ENCODE data around the gene ANKZF1.
"Not testable (repeated sequence)": the region's sequence is repeated elsewhere in the genome, so short reads cannot be mapped to it uniquely, and the experiment has no call there.

Gene ANKZF1

DNA sequence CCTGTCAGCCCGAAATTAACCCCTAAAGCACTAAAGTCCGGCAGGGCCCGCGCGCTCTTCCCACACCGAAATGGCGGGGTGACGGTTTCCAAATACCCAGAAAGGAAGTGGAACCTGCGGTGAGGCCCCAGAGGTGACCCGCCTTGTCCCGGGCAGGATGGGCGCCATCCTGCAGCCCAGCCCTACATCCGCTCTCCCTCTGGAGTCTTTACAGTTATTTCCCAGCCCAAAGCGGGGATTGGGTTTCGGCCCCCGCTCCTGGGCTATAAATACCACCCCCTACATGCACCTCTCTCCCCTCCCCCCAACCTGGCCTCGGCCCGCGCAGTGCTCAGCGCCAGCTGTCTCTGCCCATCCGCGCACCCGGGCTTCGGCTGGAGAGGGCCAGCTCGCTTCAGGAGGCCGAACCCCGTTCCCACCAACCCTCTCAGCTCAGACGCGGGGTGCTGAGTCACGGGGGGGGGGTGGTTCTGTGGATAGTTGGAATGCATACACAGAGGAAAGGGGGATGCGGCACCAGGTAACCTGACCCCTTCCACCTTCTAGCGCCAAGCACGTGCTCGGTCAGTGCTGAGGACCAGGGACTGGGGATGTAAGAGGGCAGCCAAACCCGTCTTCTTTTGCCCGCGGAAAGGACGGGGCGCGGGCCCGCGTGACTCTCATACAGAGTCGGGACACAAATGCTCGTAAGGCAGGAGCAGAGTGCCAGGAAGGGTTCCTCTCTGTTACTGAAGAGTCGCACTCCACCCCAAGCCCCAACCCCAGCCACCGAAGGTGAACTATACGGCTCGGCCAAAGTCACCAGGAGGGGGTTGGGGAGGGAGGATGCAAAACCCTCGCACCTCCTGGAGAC, 23.5 kb downstream of the ANKZF1 start, which contains the start of gene TUBA4B:
TUBA4B (plus strand) TSS at position 344 of the 853 bp plus-strand sequence; CDS start at position 509, 165 bp downstream.
- no peak for DNase-seq (ENCODE audit: low read depth in 3 of 3, low spot score in 1 of 3)

DNA sequence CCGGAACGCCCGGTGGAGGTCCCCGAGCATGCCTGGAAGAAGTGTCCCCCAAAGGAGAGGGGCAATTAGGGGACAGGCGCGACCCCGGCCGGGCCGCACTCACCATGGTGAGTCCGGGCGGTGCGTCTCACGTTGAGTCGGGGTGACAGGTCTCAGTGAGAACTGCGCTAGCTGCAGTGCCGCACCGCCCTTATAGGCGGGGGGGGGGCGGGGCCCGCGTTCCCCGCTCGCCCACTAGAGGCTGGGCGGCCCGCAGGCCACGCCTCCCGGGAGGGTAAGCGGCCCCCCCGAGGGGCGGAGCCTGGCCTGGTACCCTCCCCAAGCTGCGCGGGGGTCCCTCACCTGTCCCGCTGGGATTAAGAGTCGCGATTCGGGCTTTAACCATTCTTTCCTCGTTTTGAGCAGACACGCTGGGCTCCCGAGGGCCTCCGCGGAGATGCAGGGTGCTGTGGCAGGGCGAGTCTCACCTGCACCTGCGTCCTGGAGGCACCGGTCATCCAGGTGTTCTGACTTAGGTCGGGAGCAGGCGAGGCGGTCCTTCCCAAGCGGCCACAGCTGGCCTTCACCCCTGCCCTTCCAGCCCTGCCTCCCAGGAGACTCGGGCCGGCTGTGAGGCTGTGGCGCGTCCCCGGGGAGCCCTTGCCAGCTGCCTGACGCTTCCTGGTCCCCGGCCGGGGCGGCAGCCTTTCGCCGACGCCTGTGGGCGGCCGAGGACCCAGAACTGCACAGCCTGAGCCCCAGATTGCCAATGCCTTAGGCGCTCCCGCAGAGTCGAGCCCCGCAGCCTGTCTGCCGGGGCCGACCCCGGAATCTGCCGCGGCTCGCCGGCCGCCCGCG, 24.4 kb downstream of the ANKZF1 start, which contains the start of gene TUBA4A:
TUBA4A (minus strand) TSS at position 166 of the 837 bp plus-strand sequence; CDS start at position 106, 60 bp downstream.
- DNase-seq (ENCODE audit: low read depth in 3 of 3, low spot score in 1 of 3), result peak; percentile 81 to 89 (median 88)

DNA sequence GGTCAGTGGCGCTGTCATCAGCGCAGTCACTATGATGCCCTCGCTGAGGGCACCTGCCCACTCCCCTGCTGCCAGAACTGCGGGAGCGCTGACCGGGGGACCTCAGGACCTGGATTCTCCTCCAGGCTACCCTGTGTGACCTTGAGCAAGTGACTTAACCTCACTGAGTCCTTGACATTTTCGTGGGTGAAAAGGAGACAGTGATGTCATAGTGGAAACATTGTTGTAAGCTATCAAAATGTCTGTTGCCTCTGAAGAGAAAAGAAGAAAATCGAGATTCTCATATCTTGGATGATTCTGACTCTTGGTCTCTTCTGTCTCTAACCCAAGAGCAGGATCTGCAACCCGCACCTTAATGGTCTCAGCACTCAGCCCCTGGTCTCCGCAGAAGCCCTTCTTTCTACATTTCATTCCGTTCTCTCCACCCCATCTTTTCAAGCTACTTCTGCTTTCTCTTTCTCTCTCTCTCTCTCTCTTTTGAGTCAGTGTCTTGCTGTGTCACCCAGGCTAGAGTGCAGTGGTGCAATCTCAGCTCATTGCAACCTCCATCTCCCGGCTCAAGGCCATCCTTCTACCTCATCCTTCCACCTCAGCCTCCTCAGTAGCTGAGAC, 25.1 kb downstream of the ANKZF1 start:
- peak in 2 of 3 donors; percentile 12 to 18 for DNase-seq (ENCODE audit: low read depth in 3 of 3, low spot score in 1 of 3)

DNA sequence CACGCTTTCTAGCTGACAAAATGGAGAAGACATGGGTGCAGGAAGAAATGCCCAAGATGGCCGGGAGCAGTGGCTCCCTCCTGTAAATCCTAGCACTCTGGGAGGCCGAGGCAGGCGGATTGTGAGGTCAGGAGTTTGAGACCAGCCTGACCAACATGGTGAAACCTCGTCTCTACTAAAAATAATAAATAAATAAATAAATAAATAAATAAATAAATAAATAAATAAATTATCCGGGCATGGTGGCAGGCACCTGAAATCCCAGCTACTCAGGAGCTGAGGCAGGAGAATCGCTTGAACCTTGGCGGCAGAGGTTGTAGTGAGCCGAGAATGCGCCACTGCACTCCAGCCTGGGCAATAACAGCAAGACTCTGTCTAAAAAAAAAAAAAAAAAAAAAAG, 29.3 kb downstream of the ANKZF1 start:
- not testable (repeated sequence) for DNase-seq (ENCODE audit: low read depth in 3 of 3, low spot score in 1 of 3)

DNA sequence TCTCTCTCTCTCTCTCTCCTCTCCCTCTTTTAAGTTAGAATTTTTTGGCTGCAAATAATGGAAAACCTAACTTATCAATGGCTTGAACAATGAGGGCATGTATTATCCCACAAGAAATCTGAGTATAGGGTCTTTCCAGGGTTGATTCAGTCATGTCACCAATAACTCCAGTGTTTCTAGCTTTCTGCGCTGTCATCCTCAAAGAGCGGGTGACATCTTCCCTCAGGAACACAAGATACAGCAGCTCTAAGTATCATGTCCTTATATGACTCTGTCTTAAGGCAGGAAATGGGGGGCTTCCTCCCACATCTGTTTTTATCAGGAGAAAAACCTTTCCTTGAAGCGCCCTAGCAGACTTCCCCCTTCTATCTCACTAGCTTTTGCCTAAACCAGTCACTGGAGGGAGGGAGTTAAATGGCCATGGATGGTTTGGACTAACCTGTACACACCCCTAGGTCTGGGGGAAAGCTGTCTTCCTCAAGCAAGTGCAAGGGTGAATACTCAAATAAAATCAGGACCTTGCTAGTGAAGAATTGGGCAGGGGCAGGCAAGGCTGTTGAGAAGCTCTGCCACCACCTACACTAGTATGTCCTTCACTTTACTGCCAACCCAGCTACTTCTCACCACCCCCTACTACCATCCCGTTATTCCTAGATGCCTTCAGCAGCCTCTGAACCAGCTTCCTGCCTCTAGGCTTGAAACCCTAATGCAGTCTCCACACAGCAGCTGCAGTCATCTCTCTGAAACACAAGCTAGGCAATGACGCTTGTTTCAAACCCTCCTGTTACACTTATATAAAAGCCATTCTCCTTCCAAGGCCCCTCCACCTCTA, 31.6 kb downstream of the ANKZF1 start:
- no peak for DNase-seq (ENCODE audit: low read depth in 3 of 3, low spot score in 1 of 3)

DNA sequence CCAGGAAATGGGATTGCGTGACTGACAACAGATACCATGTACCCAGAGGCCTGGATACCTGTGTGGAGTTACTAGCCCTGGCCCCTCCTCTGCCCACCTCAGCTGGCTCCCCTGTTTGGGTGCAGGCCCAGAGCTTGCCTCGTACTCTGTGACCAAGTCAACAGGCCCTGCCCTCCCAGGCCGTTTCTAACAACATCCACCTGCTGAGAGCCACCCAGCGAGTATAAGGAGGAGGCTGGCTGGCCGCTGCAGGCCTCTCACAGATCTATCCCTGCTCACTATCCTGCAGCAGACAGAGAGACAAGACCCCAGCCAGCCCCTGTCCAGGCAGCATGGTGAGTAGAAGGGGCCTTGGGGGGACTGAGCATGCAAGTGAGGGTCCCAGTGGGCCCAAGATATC, 36.6 kb downstream of the ANKZF1 start:
- DNase-seq (ENCODE audit: low read depth in 3 of 3, low spot score in 1 of 3), result no peak

DNA sequence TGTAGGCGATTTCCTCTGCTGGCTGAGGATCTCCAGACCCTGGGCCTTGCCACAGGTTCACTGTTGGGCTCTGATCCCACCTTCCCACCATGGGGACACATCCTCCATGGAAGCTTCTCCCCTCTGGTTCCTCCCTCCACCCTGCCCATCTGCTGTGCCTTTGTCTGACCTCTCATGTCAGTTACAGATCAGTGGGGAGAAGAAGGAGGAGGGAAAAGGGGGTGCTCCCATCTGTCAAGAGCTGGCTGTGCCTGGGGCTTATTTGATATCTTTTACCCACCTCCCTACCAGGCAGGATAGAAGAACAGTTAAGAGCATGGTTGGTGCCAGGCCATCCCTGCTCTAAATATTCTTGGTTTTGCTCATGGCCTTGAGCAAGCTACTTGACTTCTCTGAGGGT, 37.3 kb downstream of the ANKZF1 start:
- DNase-seq (ENCODE audit: low read depth in 3 of 3, low spot score in 1 of 3), result no peak

DNA sequence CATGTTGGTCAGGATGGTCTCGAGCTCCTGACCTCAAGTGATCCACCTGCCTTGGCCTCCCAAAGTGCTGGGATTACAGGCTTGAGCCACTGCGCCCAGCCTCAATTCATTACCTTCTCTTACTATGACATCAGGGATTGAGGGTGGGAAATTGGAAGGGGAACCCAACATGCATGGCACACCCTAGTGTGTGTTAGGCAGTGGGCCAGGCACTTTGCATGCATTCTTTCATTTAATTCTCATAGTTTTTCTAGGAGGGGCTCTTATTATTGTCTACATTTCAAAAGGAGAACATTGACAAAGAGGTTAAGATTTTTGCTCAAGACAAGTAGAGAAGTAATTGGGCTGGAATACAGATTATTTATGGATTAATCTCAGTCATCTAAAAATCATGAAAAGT, 38.7 kb downstream of the ANKZF1 start:
- DNase-seq (ENCODE audit: low read depth in 3 of 3, low spot score in 1 of 3), result no peak

DNA sequence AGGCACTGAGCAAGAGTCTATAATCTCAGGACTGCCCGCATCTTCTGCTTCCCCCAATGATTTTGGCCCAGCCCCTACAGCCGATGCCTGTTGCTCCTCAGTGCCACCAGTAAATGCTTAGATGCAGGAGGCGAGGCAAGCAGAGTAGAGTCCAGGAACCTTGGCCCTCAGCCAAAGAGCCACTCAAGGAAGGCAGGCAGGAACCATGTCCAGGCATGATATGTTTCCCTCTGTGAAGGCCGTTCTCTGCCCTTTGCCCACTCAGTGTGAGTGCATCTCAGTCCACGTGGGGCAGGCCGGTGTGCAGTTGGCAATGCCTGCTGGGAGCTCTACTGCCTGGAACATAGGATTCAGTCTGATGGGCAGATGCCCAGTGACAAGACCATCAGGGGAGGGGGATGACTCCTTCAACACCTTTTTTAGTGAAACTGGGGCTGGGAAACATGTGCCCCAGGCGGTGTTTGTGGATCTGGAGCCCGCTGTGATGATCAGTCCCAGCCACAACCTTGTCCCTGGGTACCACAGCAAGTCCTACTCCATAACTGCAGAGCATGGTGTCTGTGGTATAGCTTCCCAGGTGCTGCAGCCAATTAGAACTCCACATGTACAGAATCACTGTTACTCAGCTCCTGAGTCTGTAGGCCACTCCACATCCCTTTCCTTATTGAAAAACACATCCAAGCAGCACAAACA, 39.9 kb downstream of the ANKZF1 start:
- no peak for DNase-seq (ENCODE audit: low read depth in 3 of 3, low spot score in 1 of 3)

DNA sequence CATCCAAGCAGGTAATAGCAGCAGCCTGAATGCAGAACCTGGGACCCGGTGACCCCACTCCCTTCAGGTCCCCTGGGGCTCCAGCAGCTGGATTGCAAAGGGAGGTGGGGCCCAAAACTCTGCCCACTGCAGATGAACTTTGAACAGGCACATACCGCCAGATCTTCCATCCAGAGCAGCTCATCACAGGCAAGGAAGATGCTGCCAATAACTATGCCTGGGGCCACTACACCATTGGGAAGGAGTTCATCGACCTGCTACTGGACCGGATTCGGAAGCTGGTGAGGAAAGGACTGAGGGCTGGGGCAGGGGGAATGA, 40.4 kb downstream of the ANKZF1 start:
- DNase-seq (ENCODE audit: low read depth in 3 of 3, low spot score in 1 of 3), result no peak

DNA sequence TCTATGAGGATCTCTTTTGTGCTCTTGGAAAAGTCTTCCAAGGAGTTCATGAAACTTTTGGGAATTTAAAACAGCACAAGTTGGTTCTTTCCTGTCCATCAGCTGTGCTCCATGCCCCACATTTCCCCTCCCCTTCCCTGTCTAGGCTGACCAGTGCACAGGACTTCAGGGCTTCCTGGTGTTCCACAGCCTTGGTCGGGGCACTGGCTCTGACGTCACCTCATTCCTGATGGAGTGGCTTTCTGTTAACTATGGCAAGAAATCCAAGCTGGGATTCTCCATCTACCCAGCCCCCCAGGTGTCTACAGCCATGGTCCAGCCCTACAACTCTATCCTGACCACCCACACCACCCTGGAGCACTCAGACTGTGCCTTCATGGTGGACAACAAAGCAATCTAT, 41.4 kb downstream of the ANKZF1 start:
- no peak for DNase-seq (ENCODE audit: low read depth in 3 of 3, low spot score in 1 of 3)

DNA sequence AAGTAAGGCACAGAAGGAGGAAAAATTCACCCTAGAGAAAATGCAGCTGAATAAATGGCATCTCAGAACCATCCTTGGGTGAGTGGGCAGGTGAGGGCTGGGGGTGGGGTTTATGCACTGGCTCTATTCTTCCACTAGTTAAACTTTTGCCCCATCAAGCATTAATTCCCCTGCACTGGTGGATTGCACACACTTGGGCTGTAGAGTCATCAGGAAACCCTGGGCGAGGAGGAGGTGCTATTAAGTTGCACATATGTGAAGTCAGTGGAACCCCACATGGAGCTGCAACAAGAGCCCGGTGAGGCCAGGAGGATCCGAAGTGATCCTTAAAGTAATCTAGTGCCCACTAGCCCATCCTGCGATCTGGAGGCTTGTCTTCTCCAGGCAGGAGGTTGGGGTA, 42.8 kb downstream of the ANKZF1 start:
- no peak for DNase-seq (ENCODE audit: low read depth in 3 of 3, low spot score in 1 of 3)

DNA sequence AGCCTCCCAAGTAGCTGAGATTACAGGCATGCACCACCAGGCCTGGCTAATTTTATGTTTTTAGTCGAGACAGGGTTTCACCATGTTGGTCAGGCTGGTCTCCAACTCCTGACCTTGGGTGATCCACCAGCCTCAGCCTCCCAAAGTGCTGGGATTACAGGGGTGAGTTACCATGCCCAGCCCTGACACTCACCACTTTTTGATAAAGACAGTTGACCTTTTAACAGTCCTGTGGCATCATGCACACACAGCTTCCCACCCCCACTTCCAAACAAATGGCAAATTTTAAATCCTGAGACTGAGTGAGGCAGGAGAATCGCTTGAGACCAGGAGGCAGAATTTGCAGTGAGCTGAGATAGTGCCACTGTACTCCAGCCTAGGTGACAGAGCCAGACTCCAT, 43.4 kb downstream of the ANKZF1 start:
- no peak for DNase-seq (ENCODE audit: low read depth in 3 of 3, low spot score in 1 of 3)

DNA sequence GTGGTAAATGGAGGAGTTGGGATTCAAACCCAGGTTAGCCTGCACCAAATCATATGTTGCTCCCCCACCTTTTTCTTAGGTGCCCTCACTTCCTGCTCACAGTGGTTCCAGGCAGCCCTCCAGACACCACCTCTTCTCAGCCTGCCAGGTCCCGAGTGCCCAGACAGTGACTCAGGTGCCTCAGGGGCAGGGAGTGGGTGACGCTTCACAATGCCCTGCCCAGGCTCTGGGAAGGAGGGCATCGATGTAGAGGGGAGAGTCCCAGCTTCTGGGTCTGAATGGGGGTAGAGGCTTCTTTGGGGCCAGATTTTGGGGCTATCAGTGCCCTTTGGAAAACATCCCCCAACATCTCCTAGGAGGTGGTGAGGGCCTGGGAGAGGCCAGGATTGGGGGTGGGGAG, 44.3 kb downstream of the ANKZF1 start:
- DNase-seq (ENCODE audit: low read depth in 3 of 3, low spot score in 1 of 3), result no peak

DNA sequence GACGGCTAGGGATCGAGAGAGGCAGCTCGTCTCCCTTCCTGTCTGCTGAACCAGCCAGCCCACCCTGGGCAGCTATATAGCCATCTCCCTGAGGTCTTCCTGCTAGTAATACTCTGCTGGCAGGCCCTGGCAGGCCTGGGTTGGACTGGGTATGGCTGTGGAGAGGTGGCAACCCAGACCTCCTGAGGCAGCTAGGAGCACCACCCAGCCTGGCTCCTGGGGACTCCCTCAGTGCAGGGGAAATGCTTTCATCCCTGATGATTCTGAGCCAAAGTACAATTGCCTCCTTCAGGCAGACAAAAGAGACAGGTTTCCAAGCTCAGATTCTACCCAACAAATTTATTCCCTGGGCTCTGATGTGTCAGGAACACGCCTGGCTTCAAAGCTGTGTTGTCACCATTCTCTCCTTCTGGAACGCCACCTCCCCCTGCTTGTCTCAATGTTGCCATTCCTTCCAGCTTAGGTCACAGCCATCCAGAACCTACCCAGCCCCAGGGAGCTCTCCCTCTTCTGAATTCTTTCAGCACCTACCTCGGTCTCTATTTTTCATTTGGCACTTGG, 44.8 kb downstream of the ANKZF1 start:
- DNase-seq (ENCODE audit: low read depth in 3 of 3, low spot score in 1 of 3), result no peak

DNA sequence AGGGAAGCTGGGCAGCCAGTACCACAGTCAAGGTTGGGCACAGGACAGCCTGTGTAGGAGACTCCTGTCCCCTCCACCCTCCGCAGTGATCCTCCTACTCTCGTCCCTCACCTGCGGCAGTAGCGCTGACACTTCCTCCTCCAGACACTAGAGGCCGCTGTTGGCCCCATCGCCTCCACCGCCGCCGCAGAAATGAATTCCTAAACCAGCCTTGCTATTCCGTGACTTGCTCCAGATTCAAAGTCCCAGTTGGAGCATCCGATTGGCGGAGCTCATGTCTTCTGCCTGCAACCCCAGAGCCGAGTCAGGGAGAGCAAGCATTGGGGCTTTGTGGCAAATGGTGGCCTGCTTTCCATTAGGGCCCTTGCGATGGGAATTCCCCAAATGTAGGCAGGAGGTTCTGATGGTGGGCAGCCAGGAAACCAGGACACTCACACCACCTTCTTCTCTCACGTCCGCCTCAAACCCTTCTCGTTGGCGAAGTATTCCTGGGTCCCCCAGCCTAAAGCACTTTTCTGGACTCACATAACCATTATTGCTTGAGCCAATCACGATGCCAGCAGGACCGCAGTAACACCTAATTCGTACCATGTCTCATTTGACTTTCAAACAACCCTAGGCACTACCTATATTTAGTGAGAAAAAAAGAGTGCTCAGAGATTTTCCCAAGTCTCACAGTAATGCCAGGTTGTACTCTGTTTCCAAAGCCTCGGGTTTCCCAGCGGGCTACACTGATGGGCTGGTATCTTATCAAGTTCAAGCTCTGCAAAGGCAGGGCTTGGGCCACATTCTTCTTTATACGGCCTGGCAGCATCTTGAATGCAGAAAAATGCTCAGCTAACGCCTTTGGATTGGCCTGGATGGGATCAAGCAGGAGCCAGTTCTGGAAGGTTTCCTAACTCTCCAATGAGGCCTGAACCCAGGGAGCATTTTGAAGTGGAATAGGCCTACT, 48.4 kb downstream of the ANKZF1 start:
- peak; percentile 29 to 70 (median 58) for DNase-seq (ENCODE audit: low read depth in 3 of 3, low spot score in 1 of 3)

DNA sequence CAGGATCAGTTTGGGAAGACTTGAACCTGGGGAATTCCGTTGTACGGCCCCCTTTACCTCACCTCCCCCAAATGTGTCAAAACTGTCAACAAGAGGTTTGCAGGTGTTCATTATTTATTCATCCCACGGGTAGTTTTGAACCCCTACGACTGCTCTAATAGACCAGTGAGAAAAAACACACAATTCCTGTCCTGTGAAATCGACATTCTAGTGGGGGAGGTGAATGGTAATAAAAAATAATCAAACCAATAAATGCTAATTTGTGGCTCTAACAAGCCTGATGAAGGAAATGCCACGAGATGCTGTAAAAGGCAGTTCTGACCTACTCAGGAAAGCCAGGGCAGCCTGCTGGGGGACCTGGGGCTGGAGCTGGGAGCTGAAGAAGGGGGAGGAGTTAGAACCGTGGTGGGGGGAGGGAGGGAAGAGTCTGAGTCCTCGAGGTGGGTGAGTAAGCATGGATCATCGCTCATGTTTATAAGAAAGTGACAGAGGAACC, 49.1 kb downstream of the ANKZF1 start:
- no peak for DNase-seq (ENCODE audit: low read depth in 3 of 3, low spot score in 1 of 3)

DNA sequence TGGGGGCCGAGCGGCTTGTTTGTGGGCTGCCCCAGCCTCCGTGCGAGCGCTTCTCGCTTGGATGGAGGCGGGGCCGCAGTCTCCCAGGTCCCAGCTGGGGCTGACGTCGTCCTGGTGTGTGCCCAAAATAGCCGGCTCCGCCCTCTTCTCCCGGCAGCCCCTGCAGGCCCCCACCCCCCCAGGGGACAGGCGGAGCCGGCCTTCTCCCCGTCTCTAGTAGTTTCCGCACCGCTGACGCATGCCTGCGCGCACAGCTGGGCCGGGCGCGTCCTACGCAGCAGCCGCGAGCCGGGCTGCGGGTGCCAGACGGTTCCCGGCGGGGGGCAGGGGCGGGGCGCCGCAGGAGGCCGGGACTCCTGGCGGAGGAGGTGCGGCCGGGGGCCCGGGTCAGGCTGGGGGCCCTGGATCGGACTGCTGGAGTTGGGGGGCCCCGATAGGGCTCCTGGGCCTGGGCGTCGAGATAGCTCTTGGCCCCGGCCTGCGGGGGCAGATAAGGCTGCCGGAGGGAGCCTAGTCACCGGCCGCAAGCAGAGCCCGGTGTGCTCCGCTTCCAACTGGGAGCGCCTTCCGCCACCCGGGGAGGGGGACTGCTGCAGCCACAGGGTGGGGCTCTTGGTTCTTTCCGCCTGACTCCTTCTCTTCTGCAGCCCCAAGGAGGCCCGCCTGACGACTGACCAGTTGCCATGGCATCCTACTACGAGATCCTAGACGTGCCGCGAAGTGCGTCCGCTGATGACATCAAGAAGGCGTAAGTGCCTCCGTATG, 49.7 kb downstream of the ANKZF1 start, which contains the start of gene DNAJB2:
DNAJB2 (plus strand) TSS at position 216 of the 765 bp plus-strand sequence; CDS start at position 684, 468 bp downstream.
- DNase-seq (ENCODE audit: low read depth in 3 of 3, low spot score in 1 of 3), result peak; percentile 95 to 98 (median 96)
